Endothelial cell of umbilical vein (primary cell): ENCODE results near the gene CAPN8. TPM values are rescaled to one million over a fixed set of nuclear protein-coding genes. Genes with fewer than 3 reads are reported as not detected.
"Not testable (repeated sequence)": the region's sequence is repeated elsewhere in the genome, so short reads cannot be mapped to it uniquely, and the experiment has no call there.

Experiments used
- BruUV-seq: library from RNA; stranded (reverse); fragments of 400-500 nt; replicated peaks from 2 replicates; lab custom pipeline; 2021; lab: Mats Ljungman, UMichigan
- CTCF ChIA-PET: fragments of 300-600, 350-600 bp; sonication (Branson Sonifier 250); formaldehyde crosslinking; loops from one replicate; lab custom pipeline; 2021; ENCODE audit warnings: antibody characterized with exemption, inconsistent platforms; lab: Charles Lee
- POLR2A ChIA-PET: fragments of 300-600, 350-600 bp; sonication (Branson Sonifier 250); formaldehyde crosslinking; loops from one replicate; lab custom pipeline; 2021; ENCODE audit warnings: antibody characterized with exemption, inconsistent platforms; lab: Charles Lee
- DNase-seq: peaks from one replicate; pipeline ENCODE4 v3.0.0-alpha.2; 2011; ENCODE audit warnings: low read depth, low spot score
- FAIRE-seq: peaks from 2 replicates; lab custom pipeline; 2011; peaks lifted over from hg19 to GRCh38; lab: Jason Lieb, UNC
- H2AFZ ChIP-seq: 2 replicates; pipeline ENCODE4 v1.6.0; 2012; ENCODE audit warnings: low read depth, low read length, control low read depth, inconsistent platforms
- H3K27ac ChIP-seq: 2 replicates; pipeline ENCODE4 v1.5.1; 2011; ENCODE audit warnings: low read depth, mild to moderate bottlenecking, control low read depth, low read length, moderate library complexity; ENCODE audit not compliant: insufficient read depth
- H3K27me3 ChIP-seq, 2 experiments: 2 replicates each; pipeline versions ENCODE4 v1.6.0 to v1.6.1; 2011; ENCODE audit warnings: low read length in 2 of 2, mixed read lengths in 1 of 2; ENCODE audit not compliant: control insufficient read depth in 2 of 2, insufficient read depth in 2 of 2
- H3K36me3 ChIP-seq, 2 experiments: 2 replicates in 1 of 2; 3 replicates in 1 of 2; pipeline ENCODE4 v1.5.1; 2011; ENCODE audit warnings: low read length in 2 of 2, mild to moderate bottlenecking in 1 of 2, moderate library complexity in 1 of 2; ENCODE audit not compliant: control insufficient read depth in 2 of 2, insufficient read depth in 2 of 2; ENCODE audit errors: extremely low read depth in 1 of 2
- H3K4me1 ChIP-seq: 3 replicates; pipeline ENCODE4 v1.5.1; 2011; ENCODE audit warnings: mild to moderate bottlenecking, low read length; ENCODE audit not compliant: control insufficient read depth, insufficient read depth; ENCODE audit errors: extremely low read depth
- H3K4me2 ChIP-seq: 2 replicates; pipeline ENCODE4 v1.6.1; 2011; ENCODE audit warnings: low read length, control low read depth, mixed read lengths; ENCODE audit not compliant: insufficient read depth
- H3K4me3 ChIP-seq, 3 experiments: fragments of 200-600 bp in 1 of 3; sonication (generic), shearing (Covaris generic) in 1 of 3; replicated peaks in 1 of 3; 2 replicates each; pipeline ENCODE4 v1.5.1; 2011 to 2016; ENCODE audit warnings: control low read depth in 3 of 3, low read length in 3 of 3, mild to moderate bottlenecking in 2 of 3, inconsistent platforms in 1 of 3, low read depth in 1 of 3, moderate library complexity in 1 of 3; ENCODE audit not compliant: insufficient read depth in 1 of 3
- H3K79me2 ChIP-seq: 2 replicates; pipeline ENCODE4 v1.6.0; 2012; ENCODE audit warnings: low read length, inconsistent platforms; ENCODE audit not compliant: control insufficient read depth, insufficient read depth
- H3K9ac ChIP-seq: replicated peaks from 2 replicates; pipeline ENCODE3; 2011; ENCODE audit warnings: low read length, control low read depth; ENCODE audit not compliant: insufficient read depth; ENCODE audit errors: extremely low read depth
- H3K9me1 ChIP-seq: replicated peaks from 3 replicates; pipeline ENCODE4 v1.6.0; 2011; ENCODE audit warnings: mild to moderate bottlenecking, low read length; ENCODE audit not compliant: control insufficient read depth, insufficient read depth; ENCODE audit errors: extremely low read depth
- H3K9me3 ChIP-seq: replicated peaks from 2 replicates; pipeline ENCODE4 v1.5.1; 2012; ENCODE audit warnings: low read length, inconsistent platforms; ENCODE audit not compliant: control insufficient read depth, insufficient read depth
- H4K20me1 ChIP-seq: replicated peaks from 2 replicates; pipeline ENCODE3; 2011; ENCODE audit warnings: mild to moderate bottlenecking, low read length; ENCODE audit not compliant: control insufficient read depth, insufficient read depth; ENCODE audit errors: extremely low read depth
- EZH2 ChIP-seq: IDR thresholded peaks from 2 replicates; pipeline ENCODE4 v1.6.1; 2012; ENCODE audit warnings: borderline replicate concordance, low read depth, mild to moderate bottlenecking, moderate library complexity, low read length, inconsistent platforms; ENCODE audit not compliant: severe bottlenecking
- FOS ChIP-seq: IDR thresholded peaks from 2 replicates; pipeline ENCODE4 v1.6.1; 2011; ENCODE audit warnings: mild to moderate bottlenecking, low read length, moderate library complexity, borderline replicate concordance; ENCODE audit not compliant: insufficient read depth
- GATA2 ChIP-seq: IDR thresholded peaks from 2 replicates; pipeline ENCODE4 v1.7.0; 2011; ENCODE audit warnings: low read depth, mild to moderate bottlenecking, moderate library complexity, mixed read lengths, low read length; ENCODE audit not compliant: insufficient read length, insufficient read depth
- JUN ChIP-seq: IDR thresholded peaks from 2 replicates; pipeline ENCODE4 v1.6.1; 2011; ENCODE audit warnings: borderline replicate concordance, low read depth; ENCODE audit not compliant: insufficient read length, insufficient read depth
- MYC ChIP-seq: IDR thresholded peaks from one replicate; pipeline ENCODE4 v1.6.1; 2011; ENCODE audit warnings: mild to moderate bottlenecking, low read depth, low read length
- POLR2A ChIP-seq: IDR thresholded peaks from 2 replicates; pipeline ENCODE4 v1.6.1; 2012; ENCODE audit warnings: low read depth, mild to moderate bottlenecking, control low read depth, low read length
- POLR2AphosphoS5 ChIP-seq: IDR thresholded peaks from 2 replicates; pipeline ENCODE4 v1.6.1; 2012; ENCODE audit warnings: low read depth, mild to moderate bottlenecking, control low read depth, low read length, moderate library complexity; ENCODE audit not compliant: insufficient read depth
- dilution Hi-C: fragments of 300-500 bp; cut with MboI; formaldehyde crosslinking; loops from one replicate; pipeline ENCODE4 v1.15.0; 2019; ENCODE audit warnings: low sequenced_read_pairs; ENCODE audit not compliant: extremely low pct_ligation_motif_present
- intact Hi-C: fragments of 100-400 bp; cut with micrococcal nuclease; formaldehyde crosslinking; loops from one replicate; pipeline ENCODE4 v1.10.0; 2022
- polyA plus RNA-seq, 4 experiments: library from polyadenylated mRNA; depleted of rRNA in 3 of 4; stranded (reverse) in 3 of 4; unstranded in 1 of 4; fragments of >200 nt; gene quantifications; 2 replicates each; pipeline versions ENCODE4 v1.2.1 to v1.2.3, GENCODE V29; 2011 to 2012; ENCODE audit warnings: missing spikeins in 1 of 4
- total RNA-seq: library from RNA; stranded (reverse); gene quantifications from 2 replicates; pipeline ENCODE4 v1.2.3, GENCODE V29; 2021
- TF ChIP-seq, protein P1 (sequence below), 2 donors: IDR thresholded peaks; 1 replicate in 1 of 2; 2 replicates in 1 of 2; pipeline ENCODE4 v1.5.1; 2011; ENCODE audit warnings: low read length in 2 of 2, mild to moderate bottlenecking in 2 of 2, moderate library complexity in 2 of 2, control low read depth in 1 of 2, inconsistent platforms in 1 of 2, low read depth in 1 of 2; ENCODE audit not compliant: insufficient read depth in 1 of 2; ENCODE audit errors: extremely low read depth in 1 of 2
- TF ChIP-seq, protein P2 (sequence below): IDR thresholded peaks from 2 replicates; pipeline ENCODE4 v1.6.1; 2011; ENCODE audit not compliant: insufficient read depth, insufficient read length

CAPN8 gene
- total and polyA plus RNA-seq, 2 donors (not counting 3 experiments of a cell fraction or from before 2014, with no cell fraction given) = not detected

DNA sequence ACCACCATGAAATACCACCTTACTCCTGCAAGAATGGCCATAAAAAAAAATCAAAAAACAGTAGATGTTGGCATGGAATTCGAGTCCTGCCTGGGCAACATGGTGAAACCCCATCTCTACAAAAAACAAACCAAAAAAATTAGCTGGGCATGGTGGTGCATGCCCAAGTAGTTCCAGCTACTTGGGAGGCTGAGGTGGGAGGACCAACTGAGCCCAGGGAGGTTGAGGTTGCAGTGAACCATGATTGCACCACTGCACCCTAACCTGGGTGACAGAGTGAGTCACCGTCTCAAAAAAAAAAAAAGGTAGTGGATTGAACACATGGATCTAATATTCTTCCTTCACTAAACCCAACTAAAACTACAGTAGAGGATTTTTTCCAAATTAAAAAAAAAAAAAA, 146.4 kb downstream of the CAPN8 start:
- Histone ChIP-seq H3K4me1 (no peaks in the 10 kb centered on the region), H3K9ac (no peak overlapping the region), H3K79me2 (no peaks in the 10 kb centered on the region), H3K9me1 (no peaks in the 10 kb centered on the region), H3K27me3 (peaks cover 0 to 5% of the 10 kb centered on the region in 2 experiments), H3K4me2 (no peak overlapping the region), H3K9me3 (no peaks in the 10 kb centered on the region), H3K4me3 (no peak overlapping the region), H4K20me1 (no peaks in the 10 kb centered on the region), H3K27ac (no peak overlapping the region), H3K36me3 (no peaks in the 10 kb centered on the region), H2AFZ (no peak overlapping the region)
- no peak for TF ChIP-seq POLR2A
- no peak for TF ChIP-seq JUN
- TF ChIP-seq, protein P1, sequence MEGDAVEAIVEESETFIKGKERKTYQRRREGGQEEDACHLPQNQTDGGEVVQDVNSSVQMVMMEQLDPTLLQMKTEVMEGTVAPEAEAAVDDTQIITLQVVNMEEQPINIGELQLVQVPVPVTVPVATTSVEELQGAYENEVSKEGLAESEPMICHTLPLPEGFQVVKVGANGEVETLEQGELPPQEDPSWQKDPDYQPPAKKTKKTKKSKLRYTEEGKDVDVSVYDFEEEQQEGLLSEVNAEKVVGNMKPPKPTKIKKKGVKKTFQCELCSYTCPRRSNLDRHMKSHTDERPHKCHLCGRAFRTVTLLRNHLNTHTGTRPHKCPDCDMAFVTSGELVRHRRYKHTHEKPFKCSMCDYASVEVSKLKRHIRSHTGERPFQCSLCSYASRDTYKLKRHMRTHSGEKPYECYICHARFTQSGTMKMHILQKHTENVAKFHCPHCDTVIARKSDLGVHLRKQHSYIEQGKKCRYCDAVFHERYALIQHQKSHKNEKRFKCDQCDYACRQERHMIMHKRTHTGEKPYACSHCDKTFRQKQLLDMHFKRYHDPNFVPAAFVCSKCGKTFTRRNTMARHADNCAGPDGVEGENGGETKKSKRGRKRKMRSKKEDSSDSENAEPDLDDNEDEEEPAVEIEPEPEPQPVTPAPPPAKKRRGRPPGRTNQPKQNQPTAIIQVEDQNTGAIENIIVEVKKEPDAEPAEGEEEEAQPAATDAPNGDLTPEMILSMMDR (IDR thresholded peaks at IDR 0.05; ENCODE audit: extremely low read depth in 1 of 2, insufficient read depth in 1 of 2, low read depth in 1 of 2, low read length in 2 of 2) = no peak
- no peak for TF ChIP-seq FOS
- TF ChIP-seq POLR2AphosphoS5 = no peak
- TF ChIP-seq, protein P2, sequence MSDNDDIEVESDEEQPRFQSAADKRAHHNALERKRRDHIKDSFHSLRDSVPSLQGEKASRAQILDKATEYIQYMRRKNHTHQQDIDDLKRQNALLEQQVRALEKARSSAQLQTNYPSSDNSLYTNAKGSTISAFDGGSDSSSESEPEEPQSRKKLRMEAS = no peak
- no peak for TF ChIP-seq GATA2
- no peak for TF ChIP-seq EZH2
- TF ChIP-seq MYC = no peak
- BruUV-seq = no TSS peak
- no peak for FAIRE-seq
- intact Hi-C loops = no loop called here
- ChIA-PET CTCF (no interaction called here), POLR2A (no interaction called here)
- DNase-seq = no peak
- dilution Hi-C loops = no loop called here

DNA sequence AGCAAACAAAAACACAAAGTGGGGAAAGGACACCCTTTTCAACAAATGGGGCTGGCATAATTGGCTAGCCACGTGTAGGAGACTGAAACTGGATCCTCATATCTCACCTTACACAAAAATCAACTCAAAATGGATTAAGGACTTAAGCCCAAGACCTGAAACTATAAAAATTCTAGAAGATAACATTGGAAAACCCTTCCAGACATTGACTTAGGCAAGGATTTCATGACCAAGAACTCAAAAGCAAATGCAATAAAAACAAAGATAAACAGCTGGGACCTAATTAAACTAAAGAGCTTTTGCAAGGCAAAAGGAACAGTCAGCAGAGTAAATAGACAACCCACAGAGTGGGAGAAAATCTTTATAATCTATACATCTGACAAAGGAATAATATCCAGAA, 146.9 kb downstream of the CAPN8 start:
- BruUV-seq, H4K20me1 ChIP-seq, H3K4me1 ChIP-seq, H3K27ac ChIP-seq, H3K27me3 ChIP-seq, CTCF ChIA-PET, dilution Hi-C loops, H3K4me3 ChIP-seq, POLR2A ChIA-PET, H3K9me1 ChIP-seq, H3K9ac ChIP-seq, H2AFZ ChIP-seq, H3K36me3 ChIP-seq, H3K9me3 ChIP-seq, FAIRE-seq, H3K4me2 ChIP-seq, DNase-seq, intact Hi-C loops, H3K79me2 ChIP-seq: not testable (repeated sequence)
